Measurements from ENCODE around the gene GRIK1.

GRIK1 gene

DNA sequence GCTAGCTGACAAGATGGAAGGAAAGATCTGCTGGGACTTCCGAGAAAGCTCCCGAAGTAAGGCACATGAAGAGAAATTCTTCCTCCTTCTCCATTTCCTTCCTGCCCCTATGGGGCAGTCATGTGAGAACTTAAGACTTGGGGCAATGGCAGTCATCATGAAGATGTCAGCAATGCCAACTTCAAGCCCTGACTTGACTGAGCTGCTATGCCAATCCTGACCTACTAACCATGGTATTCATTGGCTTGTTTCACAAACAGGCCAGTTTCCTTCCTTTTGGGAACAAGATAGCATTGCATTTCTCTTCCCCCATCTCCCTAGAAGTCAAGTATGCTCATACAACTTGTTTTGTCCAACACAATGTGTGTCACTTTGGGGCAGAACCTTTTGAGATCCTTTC is 25.5 kb downstream of the GRIK1 start:
- in situ Hi-C loops (cut with HindIII; ENCODE audit: low sequenced_read_pairs) = no loop called here

DNA sequence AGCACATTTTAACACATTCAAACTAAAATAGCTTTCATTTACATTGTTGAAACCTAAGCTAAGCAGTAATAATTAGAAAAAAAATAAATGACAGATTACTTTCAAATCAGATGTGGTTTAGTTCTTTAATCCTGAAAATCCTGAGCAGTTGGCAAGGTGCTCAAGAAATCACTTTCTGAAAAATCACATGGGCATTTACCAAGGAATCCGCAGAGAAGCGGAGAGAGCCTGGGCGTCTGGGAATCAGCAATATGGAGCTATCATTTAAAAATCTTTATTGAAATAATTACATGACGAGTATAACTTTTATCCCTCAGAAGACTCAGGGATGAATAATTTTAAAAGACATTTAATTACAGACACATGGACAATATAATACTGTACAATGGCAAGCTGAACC is 30.2 kb downstream of the GRIK1 start:
- in situ Hi-C loops (cut with HindIII; ENCODE audit: low sequenced_read_pairs) = no loop called here

DNA sequence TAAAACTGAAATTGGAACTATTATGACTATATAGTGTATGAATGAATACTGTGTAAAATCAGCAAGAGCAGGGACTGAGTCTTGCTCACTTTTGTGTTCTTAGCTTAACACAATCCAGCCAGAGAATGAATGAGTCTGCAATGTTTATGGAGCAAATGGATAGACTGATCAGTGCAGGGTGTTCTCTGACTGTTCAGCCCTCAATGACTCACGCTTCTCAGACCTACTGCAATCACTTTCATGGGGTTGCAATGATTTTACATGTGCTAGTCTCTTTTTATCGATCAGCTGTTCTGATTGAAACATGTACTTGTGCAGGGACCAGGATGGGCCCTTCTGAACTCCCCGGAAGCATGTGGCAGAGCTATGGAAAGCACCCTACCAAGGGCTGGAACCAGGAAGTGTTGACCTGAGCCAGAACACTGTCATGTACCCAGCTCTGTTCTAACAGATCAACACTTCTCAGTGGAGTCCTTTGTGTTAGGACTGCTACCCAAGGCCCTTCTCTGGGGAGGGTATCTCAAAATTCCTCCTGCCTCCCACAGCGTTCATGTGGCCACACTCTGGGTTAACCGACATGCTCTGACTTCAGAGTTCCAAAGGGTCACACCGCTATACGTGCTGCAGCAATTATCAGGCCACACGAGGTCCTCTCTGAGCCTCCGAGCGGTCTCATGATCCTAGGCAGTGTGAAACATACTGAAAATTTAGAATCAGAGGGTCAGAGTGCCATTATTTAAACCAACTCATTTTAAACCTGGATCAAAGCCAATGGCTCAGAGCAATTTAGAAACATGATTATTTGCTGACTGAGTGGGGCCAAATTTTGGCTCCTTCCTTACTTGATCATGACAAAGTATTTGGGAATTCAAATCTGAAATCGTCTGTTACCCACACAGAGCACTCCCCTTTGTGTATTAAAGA is 35.2 kb downstream of the GRIK1 start:
- in situ Hi-C loops (cut with HindIII; ENCODE audit: low sequenced_read_pairs) = no loop called here

DNA sequence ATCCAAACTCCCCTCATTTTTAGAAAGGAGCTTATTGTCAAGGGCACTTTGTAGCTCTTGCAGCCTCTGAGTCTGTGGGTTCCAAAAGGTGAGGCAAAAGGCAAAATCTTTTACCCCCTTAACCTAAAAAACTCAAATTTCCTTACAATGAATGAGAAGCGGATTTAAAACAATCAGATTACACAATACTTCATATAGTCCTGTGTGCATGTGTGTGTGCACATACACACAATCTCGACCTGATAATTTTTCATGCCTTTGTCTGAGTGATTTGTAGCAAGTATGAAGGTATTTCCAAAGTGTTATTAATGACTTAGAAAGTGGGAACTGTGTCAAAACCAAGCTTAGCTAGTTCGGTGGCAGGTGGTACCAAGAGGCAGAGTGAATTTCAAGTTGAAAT is 42.9 kb downstream of the GRIK1 start:
- in situ Hi-C loops (cut with HindIII; ENCODE audit: low sequenced_read_pairs) = no loop called here

DNA sequence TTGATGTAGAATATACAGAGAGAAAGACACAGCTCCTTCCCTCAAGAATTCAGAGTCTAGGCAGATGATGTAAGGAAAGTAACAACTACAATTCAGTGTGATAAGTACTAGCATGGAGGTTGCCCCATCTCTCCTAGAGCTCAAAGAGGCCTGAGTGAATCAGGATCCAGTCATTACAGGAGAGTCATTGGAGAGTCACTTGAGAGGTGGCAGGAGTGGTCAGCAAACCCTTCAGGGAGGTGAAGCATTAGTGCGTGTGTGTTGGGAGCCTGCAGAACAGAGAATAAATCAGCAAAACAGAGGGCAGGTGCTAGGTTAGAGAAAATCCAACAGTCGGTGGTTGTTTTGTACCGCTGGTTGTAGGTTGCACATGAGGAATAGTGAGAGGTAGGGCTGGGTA is 46.1 kb downstream of the GRIK1 start:
- in situ Hi-C loops (cut with HindIII; ENCODE audit: low sequenced_read_pairs) = no loop called here

DNA sequence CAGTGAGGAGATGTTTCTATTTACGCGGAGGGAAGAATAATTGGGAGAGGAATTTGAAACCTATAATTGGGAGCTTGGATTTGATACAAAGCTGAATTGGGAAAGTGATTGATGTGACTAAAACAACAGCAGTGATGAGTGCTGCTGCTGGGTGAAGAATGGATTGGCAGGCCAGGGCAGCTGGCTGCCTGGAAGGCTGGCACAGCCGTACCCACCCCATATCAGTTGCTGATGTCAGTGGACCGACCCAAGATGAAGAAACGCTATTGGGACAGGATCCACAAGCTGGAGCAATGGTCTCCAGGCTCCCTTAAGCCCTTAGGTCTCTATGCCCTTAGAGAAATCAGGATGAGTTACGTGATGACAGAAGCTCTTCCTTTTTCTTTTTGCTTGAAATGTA is 47.4 kb downstream of the GRIK1 start:
- in situ Hi-C loops (cut with HindIII; ENCODE audit: low sequenced_read_pairs) = no loop called here

DNA sequence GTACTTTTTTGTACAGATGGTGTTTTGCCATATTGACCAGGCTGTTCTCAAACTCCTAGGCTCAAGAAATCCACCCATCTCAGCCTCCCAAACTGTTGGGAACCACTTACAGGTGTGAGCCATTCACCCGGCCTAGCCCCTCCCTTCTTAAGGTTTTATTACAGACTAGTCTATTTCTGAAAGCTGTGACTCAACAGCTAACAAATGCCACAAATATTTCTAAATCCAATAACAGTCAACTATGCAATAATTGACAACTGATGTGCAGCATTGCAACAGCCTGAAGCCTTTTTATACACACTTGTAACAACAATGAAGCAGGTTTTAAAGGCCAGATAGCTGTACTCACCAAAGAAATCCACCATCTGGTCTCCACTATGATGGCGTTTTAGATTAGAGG is 51.4 kb downstream of the GRIK1 start:
- in situ Hi-C loops (cut with HindIII; ENCODE audit: low sequenced_read_pairs) = no loop called here

DNA sequence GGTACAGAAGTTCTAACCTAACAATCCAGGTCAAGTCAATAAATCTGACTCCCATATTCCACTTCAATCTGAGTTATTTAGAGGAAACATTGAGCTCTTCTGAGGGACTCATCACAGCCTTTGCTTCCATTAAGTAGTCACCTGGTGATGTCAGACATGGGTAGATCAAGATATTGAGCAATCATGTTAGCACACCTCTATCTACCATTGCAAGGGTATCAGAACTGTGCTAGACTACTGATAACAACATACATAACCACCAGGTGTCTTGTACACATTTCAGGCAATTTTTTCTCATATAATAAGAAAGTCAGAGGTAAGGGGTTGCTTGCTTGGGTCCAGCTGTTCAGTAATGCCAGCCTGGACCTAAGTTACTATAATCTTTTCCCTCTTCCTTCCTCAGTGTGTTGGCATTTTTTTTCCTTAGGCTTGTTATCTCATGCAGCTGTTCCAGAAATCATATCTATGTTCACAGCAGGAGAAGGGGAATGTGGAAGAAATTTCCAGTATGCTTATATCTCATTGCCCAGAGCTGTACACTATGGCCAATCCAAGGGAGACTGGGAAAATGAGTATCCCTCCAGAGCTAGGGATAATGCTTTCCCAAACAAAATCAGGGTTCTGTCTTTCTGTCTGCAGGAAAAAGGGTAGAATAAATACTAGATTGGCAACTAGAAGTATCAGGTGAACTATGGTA is 52.3 kb downstream of the GRIK1 start:
- in situ Hi-C loops (cut with HindIII; ENCODE audit: low sequenced_read_pairs) = no loop called here

DNA sequence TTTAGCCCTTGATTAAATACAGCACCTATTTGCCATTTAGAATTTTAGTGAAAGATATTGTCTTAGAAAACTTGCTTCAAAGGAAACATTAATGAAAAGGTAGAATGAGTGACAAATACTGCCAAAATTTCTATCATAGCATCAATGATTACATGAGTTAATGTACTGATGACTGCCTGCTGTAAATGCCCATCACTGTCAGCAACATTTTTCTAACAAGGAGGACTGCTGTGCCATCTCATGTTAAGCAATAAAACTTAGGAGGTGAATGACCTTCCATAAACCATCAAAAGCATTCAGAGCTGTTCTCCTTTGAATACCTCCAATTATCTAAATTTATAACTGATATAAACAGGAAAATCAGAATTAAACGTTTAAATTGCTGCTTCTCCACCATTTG is 54.3 kb downstream of the GRIK1 start:
- in situ Hi-C loops (cut with HindIII; ENCODE audit: low sequenced_read_pairs) = no loop called here

DNA sequence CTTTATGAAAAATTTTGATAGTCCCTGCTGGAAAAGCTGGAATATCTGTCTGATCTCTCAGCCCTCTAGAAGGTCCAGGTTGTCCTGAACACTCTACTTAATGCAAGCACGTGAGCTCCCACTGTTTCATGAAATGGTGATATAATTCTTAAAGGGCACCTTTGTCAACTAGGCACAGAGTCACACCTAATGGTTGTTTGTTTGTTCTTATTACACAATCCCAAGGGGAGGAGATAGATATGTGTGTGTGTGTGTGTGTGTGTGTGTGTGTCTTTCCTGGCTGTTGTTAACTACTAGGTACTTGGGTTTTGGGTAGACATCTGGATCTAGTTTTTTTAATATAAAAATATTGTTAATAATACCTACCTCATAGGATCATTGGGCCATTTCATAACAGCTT is 63.9 kb downstream of the GRIK1 start:
- in situ Hi-C loops (cut with HindIII; ENCODE audit: low sequenced_read_pairs) = no loop called here

DNA sequence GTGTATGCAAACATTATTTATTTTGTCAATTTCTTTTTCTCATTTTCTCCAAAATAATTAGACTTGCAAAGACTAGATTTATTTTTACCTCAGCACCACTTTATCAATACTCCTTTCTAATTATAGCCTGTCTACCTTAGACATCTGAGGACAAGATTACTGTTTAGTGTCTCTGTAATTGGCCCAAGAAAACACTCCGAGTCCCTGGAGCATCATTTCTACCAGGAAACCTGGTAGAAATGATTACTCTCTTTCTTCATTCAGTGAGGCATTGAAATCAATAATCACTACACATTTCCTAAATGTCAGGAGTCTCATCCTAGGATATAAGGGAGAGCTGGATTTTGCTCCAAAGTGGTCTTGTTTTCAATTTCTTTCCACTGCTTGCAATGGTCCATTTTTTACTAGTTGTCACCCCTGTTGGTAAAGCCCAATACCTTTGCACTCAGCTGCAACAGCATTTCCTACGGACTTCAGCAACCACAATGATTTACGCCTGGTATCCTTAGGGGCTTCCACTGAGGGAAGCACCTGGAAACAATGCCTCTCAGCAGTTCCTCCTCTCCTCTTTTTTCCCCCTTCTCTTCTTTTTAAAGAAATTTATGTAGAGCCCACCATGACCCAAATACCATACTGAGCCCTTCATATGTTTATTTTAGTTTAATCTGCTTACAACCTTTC is 64.6 kb downstream of the GRIK1 start:
- in situ Hi-C loops (cut with HindIII; ENCODE audit: low sequenced_read_pairs) = no loop called here

DNA sequence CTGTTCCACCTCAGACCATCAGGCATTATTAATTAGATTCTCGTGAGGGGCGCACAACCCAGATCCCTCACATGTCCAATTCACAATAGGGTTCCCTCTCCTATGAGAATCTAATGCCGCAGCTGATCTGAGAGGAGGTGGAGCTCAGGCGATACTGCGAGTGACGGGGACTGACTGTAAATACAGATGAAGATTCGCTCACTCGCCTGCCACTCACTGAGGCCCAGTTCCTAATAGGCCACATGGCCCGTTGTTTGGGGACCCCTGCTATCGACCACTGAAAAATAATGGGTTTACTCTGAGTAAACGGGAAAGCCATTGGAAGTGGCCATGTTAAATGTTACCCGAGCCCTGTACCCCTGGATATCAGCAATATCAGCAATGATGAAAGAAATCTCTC is 65.9 kb downstream of the GRIK1 start:
- in situ Hi-C loops (cut with HindIII; ENCODE audit: low sequenced_read_pairs) = no loop called here

DNA sequence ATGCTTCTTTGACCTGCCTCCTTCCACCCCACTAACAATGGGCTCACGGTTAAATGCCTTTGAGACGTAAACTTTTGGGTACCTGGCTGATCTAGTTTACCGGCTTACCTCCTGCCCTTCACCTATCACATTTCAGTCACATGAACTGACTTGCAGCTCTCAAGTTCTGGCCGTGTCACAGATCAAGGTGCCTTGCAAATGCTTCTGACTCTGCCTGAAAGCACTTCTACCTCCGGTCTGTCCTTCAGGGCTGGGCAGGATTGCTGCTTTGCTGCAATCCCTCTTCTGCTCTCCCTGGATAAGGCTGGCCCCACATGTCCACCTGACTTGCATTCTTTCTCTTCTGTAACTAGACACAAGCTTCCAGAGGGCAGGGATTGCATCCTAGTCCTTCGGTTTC is 69.0 kb downstream of the GRIK1 start:
- in situ Hi-C loops (cut with HindIII; ENCODE audit: low sequenced_read_pairs) = no loop called here

DNA sequence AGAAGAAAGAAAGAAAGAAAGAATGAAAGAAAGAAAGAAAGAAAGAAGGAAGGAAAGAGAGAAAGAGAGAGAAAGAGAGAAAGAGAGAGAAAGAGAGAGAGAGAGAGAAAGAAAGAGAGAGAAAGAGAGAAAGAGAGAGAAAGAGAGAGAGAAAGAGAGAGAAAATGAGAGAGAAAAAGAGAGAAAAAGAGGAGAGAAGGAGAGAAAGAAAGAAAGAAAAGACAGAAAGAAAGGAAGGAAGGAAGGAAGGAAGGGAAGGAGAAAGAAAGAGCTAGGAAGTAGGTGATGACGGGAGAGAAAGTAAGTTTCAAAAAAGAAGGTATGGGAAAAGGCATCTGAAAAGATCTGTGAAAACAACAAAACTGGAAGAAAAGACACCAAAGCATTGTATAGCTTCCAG is 72.0 kb downstream of the GRIK1 start:
- in situ Hi-C loops (cut with HindIII; ENCODE audit: low sequenced_read_pairs) = no loop called here

DNA sequence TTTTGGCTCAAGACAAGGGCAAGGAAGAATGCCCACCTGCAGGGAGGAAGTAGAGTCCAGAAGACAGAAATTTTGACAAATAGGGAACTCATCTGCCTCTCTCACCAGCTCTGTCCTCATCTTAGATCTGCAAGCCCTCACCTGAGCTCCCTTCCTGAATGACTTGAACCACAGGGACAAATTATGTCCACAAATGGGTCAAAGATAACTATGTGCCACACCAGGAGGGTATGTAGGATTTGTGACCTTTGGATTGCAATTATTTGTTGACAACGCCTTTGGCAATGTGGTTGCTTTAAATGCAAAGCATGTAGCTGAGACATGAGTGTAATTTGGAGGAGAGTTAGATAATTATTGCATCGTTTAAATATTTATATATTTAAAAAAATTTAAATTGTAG is 79.5 kb downstream of the GRIK1 start:
- in situ Hi-C loops (cut with HindIII; ENCODE audit: low sequenced_read_pairs) = no loop called here

DNA sequence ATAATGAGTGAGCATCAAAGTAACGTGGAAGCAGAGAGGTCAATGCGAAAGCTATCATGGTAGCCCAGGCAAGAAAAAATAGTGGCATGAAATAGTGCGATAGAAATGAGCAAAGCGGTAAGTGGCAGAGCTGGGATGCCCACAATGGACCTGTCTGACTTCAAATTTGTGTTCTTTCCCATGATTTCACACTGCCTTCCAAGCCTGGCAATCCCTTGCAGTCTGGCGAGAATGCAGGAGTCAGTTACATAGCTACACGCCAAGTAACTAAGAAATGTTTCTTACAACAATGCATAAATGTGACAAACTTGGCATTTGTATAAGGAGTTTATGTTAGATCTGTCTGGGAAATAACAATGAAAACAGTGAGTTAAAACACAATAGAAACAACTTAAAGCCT is 82.6 kb downstream of the GRIK1 start:
- in situ Hi-C loops (cut with HindIII; ENCODE audit: low sequenced_read_pairs) = no loop called here

DNA sequence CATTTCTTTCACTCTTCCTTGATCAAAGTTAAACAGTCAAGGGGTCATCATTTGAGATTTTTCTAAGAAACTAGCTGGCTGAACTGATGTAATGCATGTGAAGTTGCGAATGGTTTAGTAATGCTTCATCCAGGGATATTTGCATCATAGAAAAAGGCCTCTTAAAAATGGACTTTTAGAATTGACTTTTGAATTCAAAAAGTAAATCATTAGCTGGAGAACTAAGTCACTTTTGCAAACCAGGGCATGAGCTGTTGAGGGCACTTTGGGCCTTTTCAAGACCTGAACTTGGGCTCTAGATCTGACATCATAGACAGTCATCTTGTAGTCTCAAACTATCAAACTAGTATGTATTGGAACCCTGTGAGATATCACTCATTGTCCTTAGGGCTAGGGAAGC is 85.0 kb downstream of the GRIK1 start:
- in situ Hi-C loops (cut with HindIII; ENCODE audit: low sequenced_read_pairs) = no loop called here

DNA sequence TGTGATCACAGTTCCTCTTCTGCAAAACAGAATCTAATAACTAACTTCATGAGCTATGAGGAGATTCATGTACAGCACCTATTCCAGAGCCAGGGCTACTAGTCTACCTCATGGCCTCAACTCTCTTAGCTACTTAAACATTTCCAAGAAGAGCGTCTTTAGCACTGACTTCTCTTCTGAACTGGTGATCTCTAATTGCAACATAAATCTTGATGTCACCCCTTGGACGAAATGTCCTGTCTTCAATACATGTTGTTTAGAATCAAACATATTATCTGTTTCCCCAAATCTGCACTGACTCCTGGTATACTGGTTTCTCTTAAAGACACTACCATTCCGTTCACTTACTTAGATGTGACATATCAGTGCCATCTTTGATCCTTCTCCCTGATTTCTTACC is 88.2 kb downstream of the GRIK1 start:
- in situ Hi-C loops (cut with HindIII; ENCODE audit: low sequenced_read_pairs) = no loop called here

DNA sequence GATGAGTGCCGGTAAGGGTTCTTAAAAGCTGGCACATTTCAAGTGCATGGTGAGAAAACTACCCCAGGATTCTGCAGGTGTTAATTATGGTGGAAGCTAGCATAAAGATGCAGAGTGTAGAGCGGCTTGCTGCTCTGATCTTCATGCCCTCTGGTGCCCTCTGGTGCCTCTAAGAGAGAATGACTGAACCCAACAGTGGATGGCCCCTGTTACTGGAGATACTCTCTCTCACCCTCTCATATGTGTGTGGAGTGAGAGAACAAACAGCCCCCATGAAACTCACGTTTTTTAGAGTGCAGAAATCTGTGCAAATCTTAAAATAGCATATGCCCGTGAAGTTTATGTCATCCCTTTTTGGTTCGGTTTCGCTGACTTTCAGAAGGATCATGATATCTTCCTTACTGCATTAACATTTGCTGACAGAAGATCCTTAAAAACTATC is 90.0 kb downstream of the GRIK1 start:
- in situ Hi-C loops (cut with HindIII; ENCODE audit: low sequenced_read_pairs) = no loop called here

DNA sequence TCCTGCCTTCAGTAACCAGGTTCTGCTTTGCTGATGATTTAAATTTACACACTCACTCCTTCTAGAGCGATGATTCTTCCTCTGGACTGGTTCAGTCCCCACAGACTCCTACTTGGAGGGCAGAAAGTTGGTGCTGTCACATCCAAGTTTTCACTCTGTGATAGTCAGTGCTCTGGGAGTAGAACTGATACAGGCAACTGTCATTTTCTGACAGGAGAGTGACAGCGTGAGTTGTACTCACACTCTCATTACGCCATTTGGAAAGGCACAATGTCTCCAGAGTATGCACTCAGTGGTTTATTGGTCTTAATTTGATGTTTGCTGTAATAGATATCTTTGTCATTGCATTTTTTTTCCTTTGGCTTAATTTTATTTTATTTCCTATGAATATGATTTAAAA is 96.0 kb downstream of the GRIK1 start:
- in situ Hi-C loops (cut with HindIII; ENCODE audit: low sequenced_read_pairs) = no loop called here

DNA sequence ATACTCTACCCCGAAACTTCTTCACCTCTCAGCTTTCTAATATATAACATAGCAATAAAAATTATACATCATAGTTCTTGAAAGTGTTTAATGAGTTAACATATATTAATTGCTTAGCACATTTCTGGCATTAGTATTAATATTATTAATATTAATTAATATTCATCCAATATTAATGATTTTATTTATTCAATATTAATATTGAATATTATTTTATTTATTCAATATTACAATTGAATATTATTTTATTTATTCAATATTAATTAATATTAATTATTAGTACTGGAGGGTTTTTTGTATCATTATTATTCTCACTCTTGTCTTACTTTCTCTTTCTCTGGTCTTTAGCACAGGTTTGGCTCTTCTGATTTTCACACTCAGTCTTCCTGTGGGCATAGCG is 105.2 kb downstream of the GRIK1 start:
- in situ Hi-C loops (cut with HindIII; ENCODE audit: low sequenced_read_pairs) = no loop called here

DNA sequence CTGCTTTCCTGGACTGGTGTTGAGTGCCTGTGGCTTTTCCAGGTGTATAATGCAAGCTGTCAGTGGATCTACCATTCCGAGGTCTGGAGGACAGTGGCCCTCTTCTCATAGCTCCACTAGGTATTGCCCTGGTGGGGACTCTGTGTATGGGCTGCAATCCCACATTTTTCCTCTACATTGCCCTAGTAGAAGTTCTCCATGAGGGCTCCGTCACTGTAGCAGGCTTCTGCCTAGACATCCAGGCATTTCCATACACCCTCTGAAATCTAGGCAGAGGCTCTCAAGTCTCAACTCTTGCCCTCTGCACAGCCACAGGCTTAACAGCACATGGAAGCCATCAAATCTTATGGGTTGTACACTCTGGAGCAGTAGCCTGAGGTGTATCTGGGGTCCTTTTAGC is 107.6 kb downstream of the GRIK1 start:
- in situ Hi-C loops (cut with HindIII; ENCODE audit: low sequenced_read_pairs) = no loop called here
